Endodermal cell (in vitro differentiated cells): Measurements from ENCODE around the gene SMIM28. TPM values are rescaled to one million over a fixed set of nuclear protein-coding genes. Genes with fewer than 3 reads are reported as not detected.
A peak's percentile ranks its signal among the peaks of the same experiment; 100 is the strongest.

ENCODE experiments used
- DNase-seq: peaks from one replicate; pipeline ENCODE4 v3.0.0-alpha.2; 2017
- H3K27ac ChIP-seq: 2 replicates; pipeline ENCODE4 v1.5.1; 2013; ENCODE audit warnings: mild to moderate bottlenecking, low read depth, low read length, moderate library complexity
- H3K27me3 ChIP-seq: 2 replicates; pipeline ENCODE4 v1.6.1; 2013; ENCODE audit warnings: mild to moderate bottlenecking, low read length, moderate library complexity; ENCODE audit not compliant: insufficient read depth, control insufficient read depth, poor library complexity, severe bottlenecking
- H3K36me3 ChIP-seq: 2 replicates; pipeline ENCODE4 v1.7.0; 2013; ENCODE audit warnings: mild to moderate bottlenecking, low read length, moderate library complexity; ENCODE audit not compliant: control insufficient read depth, insufficient read depth
- H3K4me1 ChIP-seq: one replicate; pipeline ENCODE4 v1.7.0; 2013; ENCODE audit warnings: low read length; ENCODE audit not compliant: control insufficient read depth, insufficient read depth
- H3K4me3 ChIP-seq: 2 replicates; pipeline ENCODE4 v1.5.1; 2013; ENCODE audit warnings: mild to moderate bottlenecking, low read length, moderate library complexity
- H3K9ac ChIP-seq: 2 replicates; pipeline ENCODE4 v1.6.1; 2013; ENCODE audit warnings: mild to moderate bottlenecking, low read length, moderate library complexity; ENCODE audit not compliant: poor library complexity, severe bottlenecking; ENCODE audit errors: extremely low read depth
- H3K9me3 ChIP-seq: 2 replicates; pipeline ENCODE4 v1.6.1; 2013; ENCODE audit warnings: mild to moderate bottlenecking, low read length, moderate library complexity; ENCODE audit not compliant: control insufficient read depth
- H3K27ac Mint-ChIP-seq: 2 replicates; pipeline ENCODE4 v1.8.0; 2020; ENCODE audit warnings: mixed read lengths
- H3K27me3 Mint-ChIP-seq: 2 replicates; pipeline ENCODE4 v1.8.0; 2021; ENCODE audit warnings: mild to moderate bottlenecking, mixed read lengths; ENCODE audit not compliant: insufficient read depth
- H3K36me3 Mint-ChIP-seq: 2 replicates; pipeline ENCODE4 v1.8.0; 2020; ENCODE audit warnings: low read depth, mixed read lengths
- H3K4me1 Mint-ChIP-seq: 2 replicates; pipeline ENCODE4 v1.8.0; 2020; ENCODE audit warnings: mixed read lengths
- H3K4me3 Mint-ChIP-seq: 2 replicates; pipeline ENCODE4 v1.8.0; 2020; ENCODE audit warnings: mild to moderate bottlenecking, moderate library complexity, mixed read lengths
- H3K9me3 Mint-ChIP-seq: 2 replicates; pipeline ENCODE4 v1.8.0; 2020; ENCODE audit warnings: mild to moderate bottlenecking, mixed read lengths
- CTCF ChIP-seq: fragments of 200-600 bp; sonication (generic); conservative IDR thresholded peaks from 2 replicates; pipeline ENCODE4 v1.5.0; 2021; ENCODE audit warnings: antibody characterized with exemption, mild to moderate bottlenecking
- WGBS, 2 experiments: methylation state at CpG; one replicate each; pipeline versions ENCODE4 v1.1.5 to v1.1.7; 2013; ENCODE audit warnings: missing lambda C conversion rate in 2 of 2, mixed read lengths in 1 of 2; ENCODE audit not compliant: insufficient coverage in 1 of 2, insufficient read length in 1 of 2; 5-methylcytosine and 5-hydroxymethylcytosine counted together
- total RNA-seq, 2 donors: library from RNA; stranded (reverse); fragmentation: NEBNext Ultra II Directional in 1 of 2; extraction: Animal tissue kit (Norgen Biotek cat#: 25700) in 1 of 2; gene quantifications; 2 replicates in 1 of 2; 3 replicates in 1 of 2; pipeline ENCODE4 v1.2.1, GENCODE V29; 2021

SMIM28 gene
- total RNA-seq, 2 donors from 2014 or later, result 0.33 TPM; not detected in 1

GRCh38 chr6:138416206-138416605 lies 38.5 kb downstream of the SMIM28 start:
- Histone ChIP-seq H3K4me3 (no peak overlapping the region), H3K4me1 (peaks cover 17% of the 10 kb centered on the region), H3K27me3 (no peaks in the 10 kb centered on the region), H3K36me3 (peaks cover 35% of the 10 kb centered on the region), H3K27ac (no peak overlapping the region), H3K9me3 (no peaks in the 10 kb centered on the region), H3K9ac (no peak overlapping the region)
- peak; percentile 43 for DNase-seq
- Mint-ChIP-seq H3K27ac (no peak overlapping the region), H3K4me3 (no peak overlapping the region), H3K27me3 (no peaks in the 10 kb centered on the region), H3K9me3 (no peaks in the 10 kb centered on the region), H3K4me1 (peaks cover 23% of the 10 kb centered on the region), H3K36me3 (peaks cover 50% of the 10 kb centered on the region)
- 85 to 91% methylated on average over 1 to 4 of the region's 4 CpGs for WGBS, 2 experiments
- no peak for TF ChIP-seq CTCF

- no peak overlapping the region for H3K27ac ChIP-seq
- no peak overlapping the region for H3K27ac Mint-ChIP-seq
- TF ChIP-seq CTCF, result no peak
- no peak overlapping the region for H3K4me3 Mint-ChIP-seq
- peaks cover 28% of the 10 kb centered on the region for H3K36me3 ChIP-seq
- no peak overlapping the region for H3K9ac ChIP-seq
- H3K9me3 ChIP-seq, result no peaks in the 10 kb centered on the region
- no peaks in the 10 kb centered on the region for H3K27me3 Mint-ChIP-seq
- H3K4me3 ChIP-seq, result no peak overlapping the region
- peaks cover 23% of the 10 kb centered on the region for H3K4me1 Mint-ChIP-seq
- peaks cover 17% of the 10 kb centered on the region for H3K4me1 ChIP-seq
- H3K36me3 Mint-ChIP-seq, result peaks cover 41% of the 10 kb centered on the region
- no peaks in the 10 kb centered on the region for H3K27me3 ChIP-seq
- WGBS, 2 experiments, result 84 to 93% methylated on average over 2 to 3 of the region's 3 CpGs
- DNase-seq, result peak; percentile 53
- no peaks in the 10 kb centered on the region for H3K9me3 Mint-ChIP-seq
Observed at GRCh38 chr6:138417493-138418117, 39.9 kb downstream of the SMIM28 start.

GRCh38 chr6:138418118-138418742 lies 40.5 kb downstream of the SMIM28 start:
- Mint-ChIP-seq H3K36me3 (peaks cover 35% of the 10 kb centered on the region), H3K4me3 (no peak overlapping the region), H3K9me3 (no peaks in the 10 kb centered on the region), H3K27ac (no peak overlapping the region), H3K27me3 (no peaks in the 10 kb centered on the region), H3K4me1 (peaks cover 23% of the 10 kb centered on the region)
- Histone ChIP-seq H3K4me3 (no peak overlapping the region), H3K27me3 (no peaks in the 10 kb centered on the region), H3K36me3 (peaks cover 21% of the 10 kb centered on the region), H3K4me1 (peaks cover 17% of the 10 kb centered on the region), H3K27ac (no peak overlapping the region), H3K9ac (no peak overlapping the region), H3K9me3 (no peaks in the 10 kb centered on the region)
- TF ChIP-seq CTCF, result no peak
- DNase-seq, result no peak
- WGBS, 2 experiments, result 90 to 100% methylated on average over 2 to 3 of the region's 3 CpGs
